AG09319 (cell line): ENCODE results near the gene H3-3A.

ENCODE experiments used
- DNase-seq: peaks from one replicate; pipeline ENCODE4 v3.0.0-alpha.2; 2010; ENCODE audit warnings: low read depth; ENCODE audit errors: extremely low read depth
- TF ChIP-seq, protein P1 (sequence below): IDR thresholded peaks from 2 replicates; pipeline ENCODE4 v1.5.1; 2011; ENCODE audit warnings: low read depth, mild to moderate bottlenecking, inconsistent platforms, low read length, moderate library complexity

Gene H3-3A

DNA sequence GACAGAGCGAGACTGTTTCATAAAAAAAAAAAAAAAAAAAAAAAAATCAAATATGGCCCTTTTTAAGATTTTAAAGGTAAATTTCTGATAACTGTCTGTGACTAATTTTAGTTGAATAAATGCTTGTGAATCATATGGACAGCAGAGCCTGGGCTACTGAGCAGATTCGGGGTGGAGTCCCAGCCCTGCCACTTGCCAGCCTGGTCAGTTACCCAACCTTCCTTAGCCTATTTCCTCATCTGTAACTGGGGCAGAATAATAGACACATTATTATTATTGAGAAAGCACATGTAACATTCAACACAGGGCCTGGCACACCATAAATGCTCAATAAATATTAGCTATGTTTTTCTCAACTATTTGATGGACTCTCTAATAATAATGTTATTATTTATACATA, 11.2 kb upstream of the H3-3A start:
- TF ChIP-seq, protein P1, sequence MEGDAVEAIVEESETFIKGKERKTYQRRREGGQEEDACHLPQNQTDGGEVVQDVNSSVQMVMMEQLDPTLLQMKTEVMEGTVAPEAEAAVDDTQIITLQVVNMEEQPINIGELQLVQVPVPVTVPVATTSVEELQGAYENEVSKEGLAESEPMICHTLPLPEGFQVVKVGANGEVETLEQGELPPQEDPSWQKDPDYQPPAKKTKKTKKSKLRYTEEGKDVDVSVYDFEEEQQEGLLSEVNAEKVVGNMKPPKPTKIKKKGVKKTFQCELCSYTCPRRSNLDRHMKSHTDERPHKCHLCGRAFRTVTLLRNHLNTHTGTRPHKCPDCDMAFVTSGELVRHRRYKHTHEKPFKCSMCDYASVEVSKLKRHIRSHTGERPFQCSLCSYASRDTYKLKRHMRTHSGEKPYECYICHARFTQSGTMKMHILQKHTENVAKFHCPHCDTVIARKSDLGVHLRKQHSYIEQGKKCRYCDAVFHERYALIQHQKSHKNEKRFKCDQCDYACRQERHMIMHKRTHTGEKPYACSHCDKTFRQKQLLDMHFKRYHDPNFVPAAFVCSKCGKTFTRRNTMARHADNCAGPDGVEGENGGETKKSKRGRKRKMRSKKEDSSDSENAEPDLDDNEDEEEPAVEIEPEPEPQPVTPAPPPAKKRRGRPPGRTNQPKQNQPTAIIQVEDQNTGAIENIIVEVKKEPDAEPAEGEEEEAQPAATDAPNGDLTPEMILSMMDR = no peak
- no peak for DNase-seq

DNA sequence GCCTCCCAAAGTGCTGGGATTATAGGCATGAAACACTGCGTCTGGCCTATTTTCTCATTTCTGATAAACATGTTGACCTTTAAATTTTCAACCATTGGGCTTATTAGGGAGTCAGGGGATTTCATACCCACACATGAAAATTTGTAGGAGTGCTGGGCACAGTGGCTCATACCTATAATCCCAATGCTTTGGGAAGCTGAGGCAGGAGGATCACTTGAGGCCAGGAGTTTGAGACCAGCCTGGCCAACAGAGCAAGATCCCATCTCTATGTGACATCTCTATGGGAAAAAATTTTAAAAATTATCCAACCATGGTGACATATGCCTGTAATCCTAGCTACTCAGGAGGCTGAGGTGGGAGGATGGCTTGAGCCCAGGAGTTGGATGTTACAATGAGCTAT, 10.5 kb upstream of the H3-3A start:
- no peak for DNase-seq
- TF ChIP-seq, protein P1 = no peak

DNA sequence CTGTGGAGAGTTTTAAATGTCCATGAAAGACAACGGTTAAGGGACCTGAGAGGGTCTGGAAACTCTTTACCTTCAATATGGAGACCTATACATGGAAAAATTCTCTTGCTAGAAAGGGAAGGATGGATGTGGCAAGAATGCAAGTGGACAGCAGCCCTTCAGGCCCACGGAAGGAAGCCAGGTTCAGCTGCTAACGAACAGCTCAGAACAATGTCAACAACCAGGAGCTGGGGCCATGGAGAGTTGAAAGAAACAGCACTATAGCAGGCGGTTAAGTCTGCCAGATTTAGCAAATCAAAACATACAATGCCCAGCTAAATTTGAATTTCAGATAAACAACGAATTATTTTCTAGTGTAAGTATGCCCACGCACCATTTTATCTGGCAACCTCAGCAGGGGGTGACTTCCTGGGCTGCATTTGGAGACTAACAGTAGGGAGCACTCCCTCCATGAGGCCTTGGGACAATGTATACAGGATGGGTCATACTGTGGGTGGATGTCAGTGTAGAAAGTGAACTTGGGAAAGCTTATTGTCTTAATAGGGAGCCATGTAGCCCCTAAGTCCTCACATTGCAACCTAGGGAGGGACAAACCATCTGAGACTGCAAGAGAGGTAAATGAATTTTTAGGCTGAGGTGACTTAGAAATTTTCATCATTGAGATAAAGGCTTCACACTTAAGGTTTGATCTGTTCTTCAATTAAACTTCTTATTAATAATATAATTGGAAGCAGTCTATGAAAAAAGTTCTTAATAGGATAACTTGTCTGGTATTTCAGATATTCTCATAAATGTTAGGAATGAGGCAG, 7.8 kb upstream of the H3-3A start:
- DNase-seq = no peak

DNA sequence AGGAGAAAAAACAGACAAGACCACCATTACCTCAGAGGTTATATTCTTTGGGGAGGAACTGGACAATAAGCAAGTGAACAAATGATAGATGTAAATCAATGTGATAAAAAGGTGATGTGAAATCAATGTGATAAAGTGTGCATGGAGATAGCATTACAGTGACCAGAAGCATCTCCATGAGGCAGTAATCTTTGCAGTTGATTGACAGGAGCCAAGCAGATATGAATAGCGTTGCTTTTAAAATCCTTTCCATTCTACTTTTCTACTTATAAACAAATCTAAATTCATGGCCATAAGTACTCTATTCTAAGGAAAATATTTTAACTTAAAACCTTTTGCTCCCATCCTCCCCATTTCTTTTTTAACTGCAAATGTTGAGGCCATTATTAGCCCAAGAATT, 2.8 kb upstream of the H3-3A start:
- TF ChIP-seq, protein P1 = no peak
- no peak for DNase-seq

More for the DNA sequence above, 7.8 kb upstream of the H3-3A start:
- TF ChIP-seq, protein P1 = no peak

DNA sequence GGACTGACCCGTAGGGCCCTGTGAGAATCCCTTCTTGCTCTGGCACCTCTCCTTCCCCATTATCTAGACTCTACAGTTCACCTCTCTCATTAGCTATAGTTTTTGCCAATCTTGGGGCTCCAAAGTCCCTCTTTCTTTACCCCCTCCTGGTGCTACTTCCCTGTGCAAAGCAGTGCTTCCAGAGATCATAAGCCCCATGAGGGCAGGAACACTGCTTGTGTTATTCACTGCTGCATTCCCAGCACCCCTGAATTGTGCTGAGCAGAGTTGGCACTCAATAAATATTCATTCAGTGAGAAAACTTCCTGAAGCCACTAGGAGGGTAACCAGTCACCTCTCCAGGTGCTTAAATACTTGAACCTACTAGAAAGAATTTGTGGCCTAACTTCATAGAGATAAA, 2.1 kb upstream of the H3-3A start:
- TF ChIP-seq, protein P1 = no peak
- no peak for DNase-seq

DNA sequence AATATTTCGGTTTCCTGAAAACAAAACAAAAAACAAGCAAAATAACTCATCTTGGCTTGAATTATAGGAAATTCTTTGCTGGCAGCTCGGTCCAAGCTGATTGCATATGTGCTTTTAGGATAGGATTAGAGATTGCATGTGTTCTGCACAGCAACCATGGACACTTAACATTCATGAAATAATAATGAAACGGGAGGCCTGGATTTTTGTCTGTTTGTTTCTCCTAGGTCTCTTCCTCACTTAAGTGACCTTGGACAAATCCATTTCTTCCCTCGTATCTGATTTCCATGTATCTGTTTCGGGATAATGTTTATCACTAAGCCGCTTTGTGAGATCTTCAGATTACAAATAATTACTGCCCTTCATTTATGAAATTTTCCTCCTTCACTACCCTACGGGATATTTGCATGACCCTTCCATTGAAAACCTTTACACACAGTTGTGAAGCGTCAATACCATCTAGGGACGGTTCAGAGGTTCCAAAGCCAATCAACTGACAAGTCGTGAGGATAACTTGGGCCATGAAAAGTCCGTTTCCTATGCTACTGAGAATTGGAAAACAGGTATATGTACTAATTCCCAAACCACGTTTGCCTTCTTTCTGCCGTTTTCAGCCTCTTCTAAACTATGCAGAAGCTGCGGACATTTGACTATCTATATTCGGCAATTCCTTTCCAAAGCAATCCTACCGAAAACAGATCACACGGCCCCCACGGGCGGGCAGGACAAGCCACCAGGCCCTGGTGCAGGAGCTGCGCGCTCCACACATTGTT, 1.3 kb upstream of the H3-3A start:
- TF ChIP-seq, protein P1 = no peak
- DNase-seq = no peak
